HuH-7 (cell line): ENCODE measurements around the gene TASL.
"Not testable (repeated sequence)": the region's sequence is repeated elsewhere in the genome, so short reads cannot be mapped to it uniquely, and the experiment has no call there.

Experiments used
- DNase-seq: peaks from one replicate; pipeline ENCODE4 v3.0.0; 2011; ENCODE audit warnings: low spot score

The TASL gene

GRCh38 chrX:30577362-30577991 lies at the start of gene TASL:
TSS of gene TASL (minus strand) at chrX:30577766. CDS start at chrX:30560355, 17,411 bp downstream.
- DNase-seq: no peak

DNA sequence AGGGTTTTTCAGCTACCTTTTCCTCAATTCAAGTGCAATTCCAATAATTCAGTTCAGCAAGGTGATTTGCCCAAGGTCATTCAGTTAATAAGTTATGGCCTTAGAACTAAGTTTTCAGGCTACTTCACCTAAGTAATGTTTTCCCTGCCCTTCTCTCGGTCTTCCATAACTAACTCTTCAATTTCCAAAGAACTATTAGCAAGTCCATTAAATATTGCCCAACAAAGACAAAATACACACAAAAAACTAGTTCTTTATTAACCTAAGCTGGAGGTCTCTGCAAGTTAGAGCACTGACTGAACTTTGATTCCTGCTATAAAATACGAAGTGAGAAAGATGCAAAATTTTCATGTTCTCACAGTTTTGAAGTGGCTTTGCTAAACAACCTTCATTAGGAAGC lies 48.8 kb upstream of the TASL start:
- DNase-seq: no peak

DNA sequence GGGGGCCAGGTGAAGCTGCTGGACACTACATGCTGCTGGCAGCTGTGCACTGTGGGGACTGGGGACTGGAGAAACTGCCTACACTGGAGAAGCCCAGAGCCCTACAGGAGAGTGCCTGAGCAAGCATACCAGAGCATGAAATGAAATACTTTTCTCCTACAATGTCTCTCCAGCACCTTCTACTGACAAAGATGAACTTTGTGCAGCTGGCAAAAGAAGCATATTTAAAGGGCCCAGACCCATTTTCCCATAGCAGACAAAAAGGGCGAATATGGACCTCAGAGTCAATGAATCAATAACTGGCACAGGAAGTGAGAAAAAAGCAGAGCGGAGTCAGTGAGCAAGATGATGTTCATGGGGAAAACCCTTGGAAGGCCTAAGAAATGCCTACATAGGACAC lies 44.8 kb upstream of the TASL start:
- no peak for DNase-seq

GRCh38 chrX:30620980-30621618 lies 43.5 kb upstream of the TASL start:
- no peak for DNase-seq

DNA sequence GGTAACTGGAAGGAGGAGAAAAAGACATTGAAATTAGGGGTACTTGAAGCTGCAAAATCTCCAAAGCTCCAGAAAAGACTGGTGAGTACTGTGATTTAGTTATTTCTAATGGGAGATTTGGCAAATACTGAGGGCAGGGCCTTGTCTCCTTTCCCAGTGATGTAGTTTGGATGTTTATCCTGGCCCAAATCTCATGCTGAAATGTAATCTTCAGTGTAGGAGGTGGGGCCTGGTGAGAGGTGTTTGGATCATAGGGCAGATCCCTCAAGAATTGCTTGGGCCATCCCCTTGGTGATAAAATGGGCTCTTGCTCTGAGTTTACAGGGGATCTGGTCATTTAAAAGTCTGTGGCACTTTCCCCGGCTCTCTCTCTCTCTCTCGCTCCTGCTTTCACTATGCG lies 42.6 kb upstream of the TASL start:
- no peak for DNase-seq

DNA sequence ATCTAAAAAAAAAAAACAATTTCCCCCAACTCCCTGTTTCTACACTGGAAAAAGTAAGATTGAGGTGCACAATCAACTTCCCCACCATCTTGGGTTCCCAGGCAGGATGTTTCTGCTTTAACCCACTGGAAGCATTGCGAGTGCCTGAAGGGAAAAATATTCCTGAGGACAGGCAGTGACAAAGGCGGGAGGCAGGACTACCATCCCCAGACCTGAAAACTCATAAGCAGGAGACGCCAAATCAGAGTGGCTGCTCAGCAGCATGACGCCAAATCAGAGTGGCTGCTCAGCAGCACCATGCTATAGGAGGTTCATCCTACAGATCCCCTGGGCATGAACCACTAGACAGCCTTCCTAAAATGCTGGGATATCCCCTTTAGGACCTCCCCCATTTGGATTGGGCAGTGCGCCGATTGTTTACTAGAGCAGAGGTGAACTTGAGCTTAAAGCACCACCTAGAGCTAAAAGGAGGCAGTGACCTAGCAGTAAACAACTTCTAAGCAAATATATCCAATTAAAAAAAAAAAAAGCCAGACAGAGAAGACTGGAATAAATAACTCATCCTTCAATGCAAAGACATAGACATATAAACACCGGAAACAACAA lies 40.7 kb upstream of the TASL start:
- DNase-seq: no peak

DNA sequence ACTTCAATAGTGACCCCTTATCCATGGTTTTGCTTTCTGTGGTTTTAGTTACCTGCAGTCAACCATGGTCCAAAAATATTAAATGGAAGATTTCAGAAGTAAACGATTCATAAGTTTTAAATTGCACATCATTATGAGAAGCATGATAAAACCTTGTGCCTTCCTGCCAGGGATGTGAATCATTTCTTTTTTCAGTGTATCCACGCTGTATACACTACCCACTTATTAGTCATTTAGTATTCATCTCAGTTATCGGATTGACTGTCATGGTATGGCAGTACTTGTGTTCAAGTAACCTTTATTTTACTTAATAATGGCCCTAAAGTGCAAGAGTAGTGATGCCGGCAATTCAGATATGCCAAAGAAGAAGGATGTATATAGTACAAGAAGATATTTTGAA lies 37.7 kb upstream of the TASL start:
- DNase-seq: no peak

GRCh38 chrX:30613721-30614120 lies 36.2 kb upstream of the TASL start:
- no peak for DNase-seq

- DNase-seq: no peak
Observed at GRCh38 chrX:30612250-30612655, 34.7 kb upstream of the TASL start.

- no peak for DNase-seq
Observed at GRCh38 chrX:30610026-30610425, 32.5 kb upstream of the TASL start.

DNA sequence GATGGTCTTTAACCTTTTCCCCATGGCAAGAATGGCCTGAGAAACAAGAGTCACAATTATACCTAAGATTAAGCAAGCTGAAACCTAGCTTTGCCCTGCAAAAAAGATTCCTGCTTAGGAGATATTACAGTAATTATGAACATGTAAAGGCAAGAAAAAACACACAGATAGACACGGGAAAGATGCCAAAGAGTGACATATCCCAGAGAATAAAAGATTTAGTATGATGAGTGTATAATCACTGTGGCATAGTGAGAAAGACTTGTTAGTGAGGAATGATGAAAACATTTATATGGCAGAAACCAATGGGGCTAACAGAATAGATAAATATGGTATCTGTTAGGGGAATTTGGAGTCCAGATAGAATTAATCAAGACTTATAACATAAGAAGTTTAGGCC lies 29.6 kb upstream of the TASL start:
- no peak for DNase-seq

DNA sequence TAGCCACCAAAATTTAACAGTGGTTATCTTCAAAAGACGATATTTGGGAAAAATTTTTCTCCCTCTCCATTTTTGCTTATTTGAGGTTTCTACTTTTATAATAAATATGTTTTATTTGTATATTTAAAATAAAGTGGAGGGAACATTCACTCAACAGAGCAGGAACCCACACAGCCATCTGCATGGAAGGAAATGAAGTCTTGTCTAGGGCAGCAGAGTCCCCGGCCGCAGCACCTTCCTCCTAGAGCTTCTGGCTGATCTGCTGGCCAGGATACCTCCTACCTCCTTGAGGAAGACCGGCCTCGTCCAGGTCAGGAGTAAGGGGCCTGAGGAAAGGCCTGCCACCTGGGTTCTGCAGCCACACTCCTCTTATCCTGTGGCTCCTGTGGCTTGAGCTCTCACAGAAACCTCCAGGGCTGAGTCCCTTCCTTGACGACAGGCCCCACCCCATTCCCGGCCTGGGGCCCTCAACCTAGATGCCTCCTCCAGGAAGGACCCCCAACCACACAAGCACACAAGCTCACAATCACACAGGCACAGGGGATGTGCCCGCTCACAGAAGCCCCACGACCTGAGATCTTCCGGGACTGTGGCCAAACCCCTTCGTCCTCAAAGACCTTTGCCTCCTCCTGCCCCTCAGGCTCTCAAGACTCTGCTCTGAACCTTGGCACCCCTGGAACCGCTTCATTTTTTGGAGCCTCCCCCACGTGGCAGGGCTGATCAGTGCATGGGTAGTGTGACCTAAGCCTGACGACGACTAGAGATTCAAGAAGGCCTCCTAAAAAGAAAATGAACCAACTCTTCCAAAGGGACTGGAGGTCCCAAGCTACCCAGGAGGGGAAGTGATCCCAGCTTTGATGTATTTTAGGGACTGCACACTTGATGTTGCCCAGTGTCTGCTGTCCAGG lies 23.0 kb upstream of the TASL start:
- DNase-seq: not testable (repeated sequence)

GRCh38 chrX:30597216-30598012 lies 19.8 kb upstream of the TASL start:
- no peak for DNase-seq

DNA sequence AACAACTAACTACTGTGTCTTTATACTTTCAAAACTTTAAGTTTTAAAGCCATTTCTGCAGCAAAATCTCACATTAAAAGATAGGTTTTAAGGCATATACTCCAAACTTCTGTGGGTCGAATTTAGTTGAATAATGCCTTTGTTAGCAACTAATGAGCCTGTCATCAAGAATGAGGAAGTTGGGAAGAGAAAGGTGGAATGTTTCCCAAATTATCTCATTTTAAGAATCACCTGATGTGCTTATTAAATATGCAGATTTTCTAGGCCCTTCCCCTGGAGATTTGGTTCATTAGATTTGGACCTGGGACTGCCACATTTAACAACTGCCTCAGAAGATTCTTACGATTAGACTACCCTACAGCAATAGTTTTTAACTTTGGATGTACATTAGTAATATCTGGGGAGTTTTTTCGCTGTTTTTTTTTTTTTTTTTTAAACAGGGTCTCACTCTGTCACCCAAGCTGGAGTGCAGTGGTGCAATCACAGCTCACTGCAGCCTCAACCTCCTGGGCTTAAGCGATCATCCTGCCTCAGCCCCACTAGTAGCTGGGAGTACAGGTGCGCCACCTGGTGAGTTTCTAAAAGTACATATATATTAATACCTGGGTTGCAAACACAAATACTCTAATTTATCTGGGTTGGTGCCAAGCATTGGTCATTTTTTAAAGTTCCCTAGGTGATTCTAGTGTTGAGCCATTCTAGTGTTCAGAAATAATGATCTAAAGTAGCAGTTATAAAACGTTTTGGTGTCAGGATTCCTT lies 16.1 kb upstream of the TASL start:
- DNase-seq: no peak

- no peak for DNase-seq
Observed at GRCh38 chrX:30592831-30593230, 15.3 kb upstream of the TASL start.

DNA sequence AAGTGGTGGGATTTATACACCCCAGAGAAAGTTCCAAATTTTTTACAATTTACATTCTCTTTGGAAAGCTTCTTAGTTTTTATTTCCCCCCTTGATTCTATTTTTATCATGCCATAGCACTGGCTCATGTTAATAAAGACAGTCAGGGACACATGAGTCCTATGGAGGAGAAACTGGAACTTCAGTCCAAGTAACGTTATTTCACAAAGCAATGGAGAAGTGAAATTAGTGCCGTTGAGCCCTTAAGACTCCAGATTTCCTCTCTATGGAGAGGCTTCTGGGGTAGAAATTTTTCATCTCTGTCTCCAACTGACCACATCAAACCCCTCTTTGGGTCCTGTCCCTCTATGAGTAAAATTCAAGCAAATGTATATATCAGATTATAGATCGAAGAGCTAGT lies 12.8 kb upstream of the TASL start:
- DNase-seq: no peak

GRCh38 chrX:30589146-30589888 lies 11.8 kb upstream of the TASL start:
- no peak for DNase-seq

- DNase-seq: no peak
Observed at GRCh38 chrX:30586516-30586915, 8.9 kb upstream of the TASL start.

DNA sequence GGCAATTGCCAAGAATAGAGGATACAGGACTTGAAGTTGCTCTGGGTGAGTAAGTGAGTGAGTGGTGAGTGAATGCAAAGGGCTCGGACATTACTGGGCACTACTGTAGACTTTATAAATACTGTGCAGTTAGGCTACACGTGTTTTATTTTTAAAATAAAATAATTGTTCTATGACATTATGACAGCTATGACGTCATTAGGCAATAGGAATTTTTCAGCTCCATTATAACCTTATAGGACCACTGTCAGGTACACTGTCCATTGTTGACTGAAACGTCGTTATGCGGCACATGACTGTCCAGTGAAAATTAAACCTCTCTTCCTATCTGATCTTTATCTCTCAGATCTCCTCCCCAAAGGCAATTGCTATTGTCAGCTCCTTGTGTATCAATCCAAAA lies 5.1 kb upstream of the TASL start:
- DNase-seq: no peak

DNA sequence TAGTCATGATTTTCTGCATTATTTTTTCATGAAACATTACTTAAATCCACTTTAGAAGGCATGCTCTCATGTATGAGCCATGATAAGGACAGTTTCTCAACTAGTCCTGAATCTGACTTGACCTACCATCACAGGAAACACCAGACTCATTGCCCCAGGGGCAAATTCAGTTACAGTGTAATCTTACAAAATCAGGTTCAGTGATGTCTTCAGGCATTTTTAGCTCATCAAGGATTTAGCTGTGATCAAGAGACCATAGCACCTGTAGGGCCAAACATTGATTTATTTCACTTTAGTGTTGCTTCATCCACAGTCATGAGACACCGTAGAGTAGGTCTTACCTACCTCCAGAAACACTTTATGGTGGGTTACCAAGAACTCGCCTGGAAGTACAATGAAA lies 3.1 kb upstream of the TASL start:
- no peak for DNase-seq
